ENCODE measurements around the gene AVPR2.

Gene AVPR2

DNA sequence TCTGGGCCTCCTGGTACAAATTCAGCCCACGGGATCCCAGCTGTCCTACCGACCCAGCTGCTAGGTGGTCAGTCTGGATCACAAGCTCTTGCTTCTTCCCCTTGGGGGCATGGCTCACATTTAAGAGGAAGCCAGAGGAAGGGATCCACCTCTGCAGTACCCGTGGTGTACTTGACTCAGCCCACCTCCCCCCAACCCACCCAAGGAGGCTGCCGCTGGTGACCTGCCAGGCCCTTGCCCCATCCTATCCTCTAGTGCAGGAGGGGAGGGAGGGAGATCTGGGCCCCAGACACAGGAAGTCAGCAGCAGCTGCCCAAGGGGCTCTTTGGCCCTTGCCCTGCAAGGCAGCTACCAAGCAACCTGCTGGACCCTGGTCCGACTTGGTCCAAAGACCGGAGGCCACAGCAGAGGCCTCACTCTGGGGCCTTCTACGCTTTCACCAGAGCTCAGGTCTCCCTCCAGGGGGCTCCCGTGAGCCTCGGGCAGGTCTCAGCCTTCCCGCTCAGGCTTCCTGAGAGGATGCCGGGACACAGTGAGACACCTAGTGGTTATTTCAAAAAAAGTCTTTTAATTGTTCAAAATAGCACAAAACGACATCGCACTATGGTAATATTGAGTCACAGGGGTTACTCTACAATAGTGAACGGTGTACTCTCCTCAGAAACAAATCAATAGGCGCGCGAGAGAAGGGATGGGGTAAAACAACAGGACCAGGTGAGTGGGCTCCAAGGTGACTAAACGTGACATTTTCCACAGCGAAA, 42.7 kb downstream of the AVPR2 start:
- H3K27ac ChIP-seq = 0 out of 2 replicates have a peak overlapping the region, but pooled peaks have one; percentile 18
- TF ChIP-seq, protein P1, sequence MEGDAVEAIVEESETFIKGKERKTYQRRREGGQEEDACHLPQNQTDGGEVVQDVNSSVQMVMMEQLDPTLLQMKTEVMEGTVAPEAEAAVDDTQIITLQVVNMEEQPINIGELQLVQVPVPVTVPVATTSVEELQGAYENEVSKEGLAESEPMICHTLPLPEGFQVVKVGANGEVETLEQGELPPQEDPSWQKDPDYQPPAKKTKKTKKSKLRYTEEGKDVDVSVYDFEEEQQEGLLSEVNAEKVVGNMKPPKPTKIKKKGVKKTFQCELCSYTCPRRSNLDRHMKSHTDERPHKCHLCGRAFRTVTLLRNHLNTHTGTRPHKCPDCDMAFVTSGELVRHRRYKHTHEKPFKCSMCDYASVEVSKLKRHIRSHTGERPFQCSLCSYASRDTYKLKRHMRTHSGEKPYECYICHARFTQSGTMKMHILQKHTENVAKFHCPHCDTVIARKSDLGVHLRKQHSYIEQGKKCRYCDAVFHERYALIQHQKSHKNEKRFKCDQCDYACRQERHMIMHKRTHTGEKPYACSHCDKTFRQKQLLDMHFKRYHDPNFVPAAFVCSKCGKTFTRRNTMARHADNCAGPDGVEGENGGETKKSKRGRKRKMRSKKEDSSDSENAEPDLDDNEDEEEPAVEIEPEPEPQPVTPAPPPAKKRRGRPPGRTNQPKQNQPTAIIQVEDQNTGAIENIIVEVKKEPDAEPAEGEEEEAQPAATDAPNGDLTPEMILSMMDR (IDR thresholded peaks at IDR 0.05) = peak; percentile 90
- no peak for TF ChIP-seq ZFX (IDR thresholded peaks at IDR 0.05; ENCODE audit: borderline replicate concordance)

DNA sequence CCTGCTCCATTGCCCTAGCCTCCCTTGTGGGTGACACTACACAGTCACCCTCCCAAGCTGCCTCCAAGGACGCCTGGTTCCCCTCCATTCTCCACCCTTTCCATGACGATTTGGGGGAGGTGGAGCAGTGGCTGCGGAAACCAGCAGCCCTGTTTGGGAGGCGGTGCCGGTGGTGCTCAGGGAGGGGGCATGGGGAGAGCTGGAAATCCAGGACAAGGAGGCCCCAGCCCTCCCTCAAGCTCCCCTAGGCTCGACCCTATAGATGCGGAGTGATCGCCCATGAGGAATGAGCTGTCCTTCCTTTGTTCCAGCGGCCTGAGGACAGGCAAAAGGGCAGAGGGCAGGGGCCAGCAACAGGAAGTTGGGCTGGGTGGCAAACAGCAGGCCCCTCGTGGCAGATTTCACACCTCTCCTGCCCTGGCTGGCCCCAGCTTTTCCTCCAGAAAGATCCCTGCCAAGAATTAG, 43.6 kb downstream of the AVPR2 start:
- no peak overlapping the region for H3K27ac ChIP-seq
- TF ChIP-seq, protein P1 (IDR thresholded peaks at IDR 0.05) = no peak
- no peak for TF ChIP-seq ZFX (IDR thresholded peaks at IDR 0.05; ENCODE audit: borderline replicate concordance)

DNA sequence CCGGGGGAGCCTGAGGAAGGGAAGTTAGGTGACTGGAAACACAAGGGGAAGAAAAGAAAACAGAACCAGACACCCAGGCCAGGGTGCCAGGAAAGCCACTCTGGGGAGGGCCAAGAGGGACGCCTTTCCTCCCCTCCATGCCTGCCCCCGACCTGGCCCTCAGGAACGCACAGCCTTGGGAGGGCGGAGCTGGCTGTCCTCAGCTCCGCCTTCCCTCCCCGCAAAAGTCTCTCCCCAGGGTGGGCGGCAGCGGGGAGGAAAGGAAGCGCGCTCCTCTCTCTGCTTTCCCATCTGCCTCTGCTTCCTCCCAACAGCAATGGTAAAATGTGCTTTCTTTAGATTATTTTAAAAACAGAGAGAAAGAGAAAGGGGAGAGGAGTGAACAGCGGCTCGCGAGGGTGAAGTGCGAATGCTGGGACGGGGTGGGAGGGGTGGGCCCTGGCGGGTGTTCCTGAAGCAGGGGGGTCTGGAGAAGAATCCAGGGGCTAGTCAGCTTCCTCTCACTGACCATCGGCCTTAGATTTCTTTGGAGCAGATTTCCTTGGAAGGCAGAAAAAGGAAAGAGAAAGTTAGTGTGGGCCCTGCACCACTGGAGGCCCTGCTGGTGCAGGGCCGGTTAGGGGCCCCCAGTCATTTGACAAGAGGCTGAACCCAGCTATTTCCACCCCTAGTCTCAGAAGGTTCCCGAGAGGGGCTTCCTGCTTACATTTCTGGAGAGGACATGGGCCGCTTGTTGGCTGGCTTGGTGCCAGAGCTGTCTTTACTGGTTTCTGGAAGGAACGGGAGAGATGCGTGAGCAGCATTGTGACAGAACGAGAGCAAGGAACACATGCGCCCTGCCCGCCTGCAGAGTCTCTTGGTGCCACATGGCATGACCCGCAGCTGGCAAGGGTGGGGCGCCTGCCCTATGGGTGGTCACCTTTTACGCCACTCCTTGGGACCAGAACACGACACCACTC, 44.7 kb downstream of the AVPR2 start:
- no peak for TF ChIP-seq ZFX (IDR thresholded peaks at IDR 0.05; ENCODE audit: borderline replicate concordance)
- TF ChIP-seq, protein P1 (IDR thresholded peaks at IDR 0.05) = no peak
- H3K27ac ChIP-seq = no peak overlapping the region

DNA sequence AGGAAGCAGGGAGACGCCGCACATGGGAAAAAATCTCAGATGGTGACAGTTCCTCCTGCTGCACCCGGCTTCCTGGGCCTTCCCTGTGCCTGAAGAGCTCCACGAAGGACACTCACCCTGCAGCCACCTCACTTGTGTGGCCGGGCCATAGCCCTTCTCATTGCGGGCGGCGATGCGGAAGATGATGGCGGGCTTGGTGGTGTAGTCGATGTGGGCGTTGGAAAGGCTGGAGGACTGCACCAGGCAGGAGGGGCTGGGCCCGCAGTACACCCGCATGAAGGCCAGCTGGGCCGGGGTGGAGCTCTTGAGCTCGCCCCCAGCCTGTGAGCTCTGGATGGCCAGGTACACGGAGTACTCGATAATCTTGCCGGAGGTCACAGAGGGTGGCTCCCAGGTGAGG, 45.7 kb downstream of the AVPR2 start:
- no peak overlapping the region for H3K27ac ChIP-seq
- TF ChIP-seq, protein P1 (IDR thresholded peaks at IDR 0.05) = no peak
- TF ChIP-seq ZFX (IDR thresholded peaks at IDR 0.05; ENCODE audit: borderline replicate concordance) = no peak

DNA sequence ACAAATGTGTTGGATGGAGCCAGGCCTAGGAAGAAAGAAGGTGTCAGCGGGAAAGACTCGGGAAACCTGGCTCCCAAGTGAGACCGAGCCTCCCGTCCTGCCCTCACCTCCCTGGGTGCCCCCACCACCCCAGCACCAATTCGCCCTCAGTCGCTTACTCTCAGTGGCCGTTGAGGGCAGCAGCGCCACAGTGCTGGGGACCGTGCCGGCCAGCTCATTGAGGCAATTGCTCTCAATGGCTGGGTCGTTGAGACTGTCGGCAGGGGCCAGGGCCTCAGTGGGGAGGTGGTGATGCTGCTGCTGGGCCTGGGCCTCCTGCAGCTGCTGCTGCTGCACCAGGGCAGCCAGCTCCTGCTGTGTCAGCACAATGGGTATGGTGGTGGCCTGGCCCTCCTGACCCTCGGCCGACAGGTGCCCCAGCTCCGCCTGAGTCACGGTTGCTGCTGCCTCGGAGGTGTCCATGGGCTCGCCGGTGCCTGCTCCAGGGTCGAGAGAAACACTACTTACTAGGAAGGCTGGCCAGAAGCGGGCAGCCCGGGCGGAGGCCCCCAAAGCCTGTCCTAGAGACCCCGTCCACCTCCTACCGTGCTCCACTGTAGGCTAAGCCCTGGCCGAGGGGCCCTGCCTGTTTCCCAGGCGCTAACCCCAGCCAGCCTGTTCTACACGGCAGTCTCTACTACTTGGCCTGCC, 47.4 kb downstream of the AVPR2 start:
- no peak for TF ChIP-seq ZFX (IDR thresholded peaks at IDR 0.05; ENCODE audit: borderline replicate concordance)
- TF ChIP-seq, protein P1 (IDR thresholded peaks at IDR 0.05) = no peak
- H3K27ac ChIP-seq = no peak overlapping the region

DNA sequence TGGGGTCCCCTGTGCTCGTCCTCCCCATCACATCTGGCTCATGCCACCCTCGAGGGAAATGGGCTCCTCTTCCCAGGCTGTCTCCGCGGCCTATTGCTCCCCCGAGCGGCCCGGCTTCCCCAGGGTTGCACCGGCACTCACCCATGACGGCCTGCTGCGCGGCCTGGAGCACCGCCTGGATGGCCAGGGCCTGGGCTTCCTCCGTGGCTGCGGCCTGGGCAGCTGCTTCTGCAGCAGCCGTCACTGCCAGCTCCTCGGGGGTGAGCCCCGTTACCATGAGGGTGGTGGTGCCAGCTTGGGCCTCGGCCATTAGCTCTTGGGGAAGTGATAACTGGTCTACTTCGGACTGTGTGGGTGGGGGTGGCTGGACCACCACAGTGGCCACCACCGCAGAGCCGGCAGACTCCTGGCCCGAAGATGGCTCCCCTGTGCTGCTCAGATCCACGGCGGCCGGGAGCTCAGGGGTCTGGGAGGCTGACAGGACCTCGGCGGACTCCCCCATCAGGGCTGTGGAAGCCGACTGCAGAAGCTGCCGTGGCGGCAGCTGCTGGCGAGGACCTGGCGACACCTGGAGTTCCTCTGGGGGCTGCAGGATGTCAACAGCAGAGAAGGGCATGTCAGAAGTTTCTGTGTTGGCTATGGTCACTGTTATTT, 48.0 kb downstream of the AVPR2 start:
- TF ChIP-seq, protein P1 (IDR thresholded peaks at IDR 0.05) = no peak
- no peak for TF ChIP-seq ZFX (IDR thresholded peaks at IDR 0.05; ENCODE audit: borderline replicate concordance)

More for the DNA sequence above, 48.0 kb downstream of the AVPR2 start:
- no peak overlapping the region for H3K27ac ChIP-seq

All from 22Rv1 (cell line).